HG03342 (cell line): ENCODE measurements around the gene MARF1.
"Not testable (repeated sequence)": the region's sequence is repeated elsewhere in the genome, so short reads cannot be mapped to it uniquely, and the experiment has no call there.

Experiments
- ATAC-seq: cut with Tn5 transposase; IDR thresholded peaks from one replicate; pipeline ENCODE4 v1.9.1; 2021; ENCODE audit warnings: mild to moderate bottlenecking, moderate library complexity; ENCODE audit not compliant: unreplicated experiment

The MARF1 gene

GRCh38 chr16:15643048-15643945, at the start of gene MARF1:
Gene MARF1 (minus strand): TSS chr16:15643154. CDS start chr16:15639233, 3,921 bp downstream.
- peak; percentile 34 for ATAC-seq

- not testable (repeated sequence) for ATAC-seq
These were observed 49.6 kb upstream of the MARF1 start for GRCh38 chr16:15692508-15692907.

GRCh38 chr16:15691046-15691445, 48.1 kb upstream of the MARF1 start:
- ATAC-seq, result no peak

GRCh38 chr16:15690296-15690695, 47.3 kb upstream of the MARF1 start:
- ATAC-seq, result no peak

GRCh38 chr16:15689290-15689689, 46.3 kb upstream of the MARF1 start:
- ATAC-seq, result no peak

GRCh38 chr16:15686287-15686686, 43.3 kb upstream of the MARF1 start:
- ATAC-seq, result no peak

GRCh38 chr16:15682105-15682570, 39.2 kb upstream of the MARF1 start:
- no peak for ATAC-seq

GRCh38 chr16:15677447-15677846, 34.5 kb upstream of the MARF1 start:
- no peak for ATAC-seq

GRCh38 chr16:15676506-15676905, 33.6 kb upstream of the MARF1 start:
- ATAC-seq, result no peak

GRCh38 chr16:15674571-15674970, 31.6 kb upstream of the MARF1 start:
- ATAC-seq, result no peak

- ATAC-seq, result no peak
These were observed 29.7 kb upstream of the MARF1 start for GRCh38 chr16:15672514-15673167.

GRCh38 chr16:15672127-15672513, 29.2 kb upstream of the MARF1 start:
- not testable (repeated sequence) for ATAC-seq

- ATAC-seq, result no peak
These were observed 28.7 kb upstream of the MARF1 start for GRCh38 chr16:15671530-15672117.

- ATAC-seq, result no peak
These were observed 24.3 kb upstream of the MARF1 start for GRCh38 chr16:15667091-15667742.

GRCh38 chr16:15665107-15665506, 22.2 kb upstream of the MARF1 start:
- ATAC-seq, result no peak

GRCh38 chr16:15660203-15660601, 17.2 kb upstream of the MARF1 start:
- no peak for ATAC-seq

- ATAC-seq, result no peak
These were observed 15.6 kb upstream of the MARF1 start for GRCh38 chr16:15658556-15658955.

GRCh38 chr16:15658149-15658548, 15.2 kb upstream of the MARF1 start:
- ATAC-seq, result no peak

- ATAC-seq, result not testable (repeated sequence)
These were observed 12.6 kb upstream of the MARF1 start for GRCh38 chr16:15655561-15655960.

- no peak for ATAC-seq
These were observed 11.6 kb upstream of the MARF1 start for GRCh38 chr16:15654591-15654990.

GRCh38 chr16:15653227-15653626, 10.3 kb upstream of the MARF1 start:
- ATAC-seq, result no peak
